IMR-90 (cell line): Measurements from ENCODE around the gene PITHD1. TPM values are rescaled to one million over a fixed set of nuclear protein-coding genes. Genes with fewer than 3 reads are reported as not detected.

Experiments used
- ATAC-seq: fragments of 200-7000 bp; cut with Tn5 transposase; 2 replicates; pipeline ENCODE4 v1.9.1; 2020; ENCODE audit warnings: low read depth, mild to moderate bottlenecking, moderate library complexity
- BruUV-seq: library from RNA; stranded (reverse); fragments of 400-500 nt; replicated peaks from 2 replicates; lab custom pipeline; 2021; lab: Mats Ljungman, UMichigan
- CTCF ChIA-PET: fragments of 300-600 bp; formaldehyde crosslinking; extraction: SDS; loops from one replicate; lab custom pipeline; 2021; ENCODE audit warnings: antibody characterized with exemption; lab: Yijun Ruan, JAX
- POLR2A ChIA-PET: fragments of 300-600 bp; sonication (Branson Sonifier 250); formaldehyde crosslinking; loops from one replicate; lab custom pipeline; 2022; ENCODE audit warnings: antibody characterized with exemption; ENCODE audit not compliant: unreplicated experiment; lab: Charles Lee
- DNase-seq: peaks from one replicate; pipeline ENCODE4 v3.0.0; 2013
- H2AFZ ChIP-seq: replicated peaks from 2 replicates; pipeline ENCODE3; 2013; ENCODE audit warnings: low read length, mild to moderate bottlenecking; ENCODE audit not compliant: poor library complexity
- H2AK5ac ChIP-seq: 2 replicates; pipeline ENCODE4 v1.6.1; 2013; ENCODE audit warnings: low read depth, low read length, inconsistent platforms
- H2AK9ac ChIP-seq: replicated peaks from 2 replicates; pipeline ENCODE3; 2013; ENCODE audit warnings: mild to moderate bottlenecking, low read depth, low read length, moderate library complexity; ENCODE audit not compliant: poor library complexity
- H2BK120ac ChIP-seq: 2 replicates; pipeline ENCODE4 v1.6.1; 2013; ENCODE audit warnings: low read depth, low read length, inconsistent platforms
- H2BK15ac ChIP-seq: 3 replicates; pipeline ENCODE4 v1.6.1; 2013; ENCODE audit warnings: low read depth, low read length, inconsistent platforms
- H2BK20ac ChIP-seq: 2 replicates; pipeline ENCODE4 v1.6.1; 2013; ENCODE audit warnings: low read depth, mild to moderate bottlenecking, inconsistent platforms, low read length, moderate library complexity
- H2BK5ac ChIP-seq: 2 replicates; pipeline ENCODE4 v1.6.1; 2013; ENCODE audit warnings: mild to moderate bottlenecking, low read depth, low read length, inconsistent platforms; ENCODE audit not compliant: poor library complexity, severe bottlenecking
- H3K14ac ChIP-seq: replicated peaks from 2 replicates; pipeline ENCODE4 v1.6.1; 2013; ENCODE audit warnings: low read depth, low read length, inconsistent platforms
- H3K18ac ChIP-seq: 2 replicates; pipeline ENCODE4 v1.6.1; 2013; ENCODE audit warnings: low read depth, low read length, control low read depth
- H3K23ac ChIP-seq: 2 replicates; pipeline ENCODE4 v1.6.1; 2013; ENCODE audit warnings: low read depth, low read length, inconsistent platforms
- H3K27ac ChIP-seq: 2 replicates; pipeline ENCODE4 v1.5.1; 2013; ENCODE audit warnings: mild to moderate bottlenecking, control low read depth, low read length; ENCODE audit not compliant: insufficient read depth
- H3K27me3 ChIP-seq: 2 replicates; pipeline ENCODE4 v1.6.1; 2013; ENCODE audit warnings: low read length; ENCODE audit not compliant: control insufficient read depth, insufficient read depth
- H3K36me3 ChIP-seq: 2 replicates; pipeline ENCODE4 v1.6.1; 2013; ENCODE audit warnings: low read length, mixed read lengths; ENCODE audit not compliant: control insufficient read depth, insufficient read depth
- H3K4ac ChIP-seq: 2 replicates; pipeline ENCODE4 v1.6.1; 2013; ENCODE audit warnings: low read depth, low read length, inconsistent platforms
- H3K4me1 ChIP-seq: 2 replicates; pipeline ENCODE4 v1.6.1; 2013; ENCODE audit warnings: low read length, mixed read lengths; ENCODE audit not compliant: control insufficient read depth, insufficient read depth
- H3K4me2 ChIP-seq: 2 replicates; pipeline ENCODE4 v1.6.1; 2013; ENCODE audit warnings: low read depth, mild to moderate bottlenecking, control low read depth, low read length, moderate library complexity
- H3K4me3 ChIP-seq: 2 replicates; pipeline ENCODE4 v1.5.1; 2013; ENCODE audit warnings: low read depth, mild to moderate bottlenecking, control low read depth, low read length, moderate library complexity; ENCODE audit not compliant: insufficient read depth
- H3K56ac ChIP-seq: 2 replicates; pipeline ENCODE4 v1.6.1; 2013; ENCODE audit warnings: low read length, inconsistent platforms; ENCODE audit not compliant: insufficient read depth; ENCODE audit errors: extremely low read depth
- H3K79me1 ChIP-seq, 2 experiments: 2 replicates each; pipeline ENCODE4 v1.6.1; 2013; ENCODE audit warnings: low read length in 2 of 2, inconsistent platforms in 1 of 2, low read depth in 1 of 2
- H3K9ac ChIP-seq: 2 replicates; pipeline ENCODE4 v1.6.1; 2013; ENCODE audit warnings: low read depth, low read length, control low read depth
- H3K9me1 ChIP-seq: 2 replicates; pipeline ENCODE4 v1.6.1; 2013; ENCODE audit warnings: low read length, inconsistent platforms; ENCODE audit not compliant: insufficient read depth
- H3K9me3 ChIP-seq: 2 replicates; pipeline ENCODE4 v1.6.1; 2013; ENCODE audit warnings: low read length; ENCODE audit not compliant: control insufficient read depth, insufficient read depth
- H4K20me1 ChIP-seq: 2 replicates; pipeline ENCODE4 v1.6.1; 2013; ENCODE audit warnings: low read length, inconsistent platforms; ENCODE audit not compliant: insufficient read depth
- H4K5ac ChIP-seq: 2 replicates; pipeline ENCODE4 v1.6.1; 2013; ENCODE audit warnings: mild to moderate bottlenecking, low read depth, low read length, control low read depth
- H4K8ac ChIP-seq, 2 experiments: 2 replicates each; pipeline ENCODE4 v1.6.1; 2013; ENCODE audit warnings: low read depth in 2 of 2, low read length in 2 of 2, control low read depth in 1 of 2, inconsistent platforms in 1 of 2
- H4K91ac ChIP-seq: 2 replicates; pipeline ENCODE4 v1.6.1; 2013; ENCODE audit warnings: low read depth, low read length, inconsistent platforms; ENCODE audit not compliant: insufficient read depth
- BHLHE40 ChIP-seq: fragments of 150-350 bp; IDR thresholded peaks from 2 replicates; pipeline ENCODE4 v1.6.1; 2016; ENCODE audit warnings: mild to moderate bottlenecking, low read depth, low read length
- CEBPB ChIP-seq: IDR thresholded peaks from 2 replicates; pipeline ENCODE4 v1.6.1; 2012; ENCODE audit warnings: low read depth, low read length, improper control_type of control experiment
- CHD1 ChIP-seq: IDR thresholded peaks from 2 replicates; pipeline ENCODE4 v1.6.1; 2012; ENCODE audit warnings: low read depth, low read length, improper control_type of control experiment
- ELK1 ChIP-seq: fragments of 150-350 bp; IDR thresholded peaks from 2 replicates; pipeline ENCODE4 v1.6.1; 2016; ENCODE audit warnings: low read depth, mild to moderate bottlenecking, low read length, moderate library complexity, borderline replicate concordance
- MAFK ChIP-seq: IDR thresholded peaks from 2 replicates; pipeline ENCODE4 v1.6.1; 2012; ENCODE audit warnings: low read depth, low read length, improper control_type of control experiment
- MAZ ChIP-seq: IDR thresholded peaks from 2 replicates; pipeline ENCODE4 v1.6.1; 2012; ENCODE audit warnings: low read depth, mild to moderate bottlenecking, low read length, improper control_type of control experiment, moderate library complexity, borderline replicate concordance
- MXI1 ChIP-seq: IDR thresholded peaks from 2 replicates; pipeline ENCODE4 v1.6.1; 2012; ENCODE audit warnings: low read depth, mild to moderate bottlenecking, low read length, moderate library complexity, borderline replicate concordance
- NFE2L2 ChIP-seq: fragments of 150-350 bp; IDR thresholded peaks from 2 replicates; pipeline ENCODE4 v1.6.1; 2016; ENCODE audit warnings: low read depth, mild to moderate bottlenecking, low read length
- POLR2A ChIP-seq: IDR thresholded peaks from 2 replicates; pipeline ENCODE4 v1.6.1; 2012; ENCODE audit warnings: mild to moderate bottlenecking, low read depth, low read length
- RAD21 ChIP-seq: IDR thresholded peaks from 2 replicates; pipeline ENCODE4 v1.6.1; 2012; ENCODE audit warnings: low read length, improper control_type of control experiment
- RFX5 ChIP-seq: IDR thresholded peaks from 2 replicates; pipeline ENCODE4 v1.8.0; 2012; ENCODE audit warnings: low read depth, mild to moderate bottlenecking, low read length, moderate library complexity
- SMC3 ChIP-seq: fragments of 150-350 bp; IDR thresholded peaks from 2 replicates; pipeline ENCODE4 v1.6.1; 2016; ENCODE audit warnings: low read depth, mild to moderate bottlenecking, antibody characterized with exemption, low read length, moderate library complexity
- USF2 ChIP-seq: fragments of 150-350 bp; IDR thresholded peaks from 2 replicates; pipeline ENCODE4 v1.6.1; 2017; ENCODE audit warnings: mild to moderate bottlenecking, antibody characterized with exemption, low read length, low read depth
- WGBS, 2 experiments: methylation state at CpG; one replicate each; pipeline versions ENCODE4 v1.1.5 to v1.1.7; 2013; ENCODE audit warnings: missing lambda C conversion rate in 2 of 2; ENCODE audit not compliant: insufficient read length in 1 of 2; ENCODE audit errors: extremely low coverage in 2 of 2; 5-methylcytosine and 5-hydroxymethylcytosine counted together
- dilution Hi-C: fragments of 300-500 bp; cut with HindIII; formaldehyde crosslinking; loops from one replicate; pipeline ENCODE4 v1.14.3; 2018; ENCODE audit warnings: low sequenced_read_pairs; ENCODE audit not compliant: unreplicated experiment
- in situ Hi-C: fragments of 300-500 bp; cut with MboI; formaldehyde crosslinking; loops from 3 replicates; pipeline ENCODE4 v1.14.3; 2019; ENCODE audit warnings: low sequenced_read_pairs, inconsistent platforms, mixed read lengths
- intact Hi-C: fragments of 100-400 bp; cut with micrococcal nuclease; formaldehyde crosslinking; loops from 2 replicates; pipeline ENCODE4 v1.10.0; 2022
- polyA plus RNA-seq, 3 experiments: library from polyadenylated mRNA; depleted of rRNA; stranded (reverse); fragments of >200 nt; gene quantifications; 2 replicates each; pipeline ENCODE4 v1.2.3, GENCODE V29; 2012; ENCODE audit warnings: low replicate concordance in 1 of 3
- total RNA-seq: library from RNA; depleted of rRNA; stranded (reverse); fragments of >200 nt; gene quantifications from 2 replicates; pipeline ENCODE4 v1.2.3, GENCODE V29; 2012

PITHD1 gene
- total and polyA plus RNA-seq, 2 of the 4 experiments (the other 2 are of a cell fraction), result 23.8 to 32.0 TPM

GRCh38 chr1:23748016-23748415 is 30.2 kb upstream of the PITHD1 start:
- Histone ChIP-seq H4K8ac (no peak overlapping the region), H2BK5ac (no peak overlapping the region), H2AK5ac (no peak overlapping the region), H3K4me2 (no peak overlapping the region), H4K20me1 (peaks cover 63% of the 10 kb centered on the region), H2AK9ac (no peak overlapping the region), H2BK120ac (no peak overlapping the region), H3K9ac (no peak overlapping the region), H3K9me1 (no peaks in the 10 kb centered on the region; the same call in 1 of the 2 replicates), H2BK15ac (no peak overlapping the region), H4K5ac (no peak overlapping the region), H3K18ac (no peak overlapping the region), H3K23ac (no peak overlapping the region; the same call in 1 of the 2 replicates), H3K4me3 (no peak overlapping the region), H2AFZ (no peak overlapping the region), H3K79me1 (peaks cover 31 to 69% of the 10 kb centered on the region in 2 experiments), H3K14ac (no peak overlapping the region), H3K4ac (no peak overlapping the region), H4K91ac (no peak overlapping the region), H2BK20ac (no peak overlapping the region), H3K9me3 (no peaks in the 10 kb centered on the region), H3K36me3 (peaks cover 28% of the 10 kb centered on the region), H3K56ac (no peak overlapping the region), H3K27me3 (no peaks in the 10 kb centered on the region), H3K27ac (no peak overlapping the region), H3K4me1 (no peaks in the 10 kb centered on the region; the same call in 1 of the 2 replicates)
- no peak for DNase-seq
- BruUV-seq, result no TSS peak
- intact Hi-C loops (no loop called here), dilution Hi-C loops (no loop called here), in situ Hi-C loops (no loop called here)
- ChIA-PET POLR2A (no interaction called here), CTCF (no interaction called here)
- no peak for ATAC-seq
- TF ChIP-seq BHLHE40 (no peak), MAZ (no peak), CEBPB (no peak), ELK1 (no peak), USF2 (no peak), RAD21 (no peak), NFE2L2 (no peak), MAFK (no peak), CHD1 (no peak), SMC3 (no peak), RFX5 (no peak), POLR2A (no peak), MXI1 (no peak)
- WGBS, 2 experiments, result no CpG with 5 or more reads among the region's 3 CpGs
